WTC11 (cell line): ENCODE results near the gene ROBO1. TPM values are rescaled to one million over a fixed set of nuclear protein-coding genes. Genes with fewer than 3 reads are reported as not detected.

Experiments
- ATAC-seq: fragments of 200-7000 bp; cut with Tn5 transposase; 2 replicates; pipeline ENCODE4 v1.10.0; 2021; ENCODE audit warnings: mild to moderate bottlenecking, moderate library complexity
- CTCF ChIA-PET: fragments of 300-600 bp; sonication (Branson Sonifier 250); formaldehyde crosslinking; loops from one replicate; lab custom pipeline; 2021; ENCODE audit warnings: antibody characterized with exemption; lab: Charles Lee
- POLR2A ChIA-PET: fragments of 350-600 bp; sonication (Branson Sonifier 250); formaldehyde crosslinking; loops from one replicate; lab custom pipeline; 2021; ENCODE audit warnings: antibody characterized with exemption; lab: Charles Lee
- DNase-seq: peaks from one replicate; pipeline ENCODE4 v3.0.0; 2021; ENCODE audit warnings: low spot score
- H3K27ac Mint-ChIP-seq: 2 replicates; pipeline ENCODE4 v1.8.0; 2021; ENCODE audit warnings: mixed read lengths
- H3K27me3 Mint-ChIP-seq: 2 replicates; pipeline ENCODE4 v1.8.0; 2021; ENCODE audit warnings: low read depth, mild to moderate bottlenecking, moderate library complexity, mixed read lengths
- H3K36me3 Mint-ChIP-seq: 2 replicates; pipeline ENCODE4 v1.8.0; 2021; ENCODE audit warnings: mixed read lengths
- H3K4me1 Mint-ChIP-seq: 2 replicates; pipeline ENCODE4 v1.8.0; 2022; ENCODE audit warnings: mixed read lengths
- H3K4me3 Mint-ChIP-seq: 2 replicates; pipeline ENCODE4 v1.8.0; 2021; ENCODE audit warnings: mild to moderate bottlenecking, moderate library complexity, mixed read lengths
- H3K9me3 Mint-ChIP-seq: 2 replicates; pipeline ENCODE4 v1.8.0; 2021; ENCODE audit warnings: mixed read lengths
- ARID4B ChIP-seq: sonication (generic); formaldehyde crosslinking; IDR thresholded peaks from 2 replicates; pipeline ENCODE4 v1.8.0; 2023; ENCODE audit warnings: missing genetic modification reagents, mild to moderate bottlenecking, borderline replicate concordance
- CBFB ChIP-seq: sonication (generic); formaldehyde crosslinking; IDR thresholded peaks from 2 replicates; pipeline ENCODE4 v1.8.1; 2022; ENCODE audit warnings: mild to moderate bottlenecking, low read depth, missing genetic modification reagents
- CDX4 ChIP-seq: fragments of 250-450 bp; sonication (Bioruptor Pico); IDR thresholded peaks from 2 replicates; pipeline ENCODE4 v1.9.0; 2021; ENCODE audit warnings: moderate library complexity, mild to moderate bottlenecking, inconsistent platforms, borderline replicate concordance
- E2F4 ChIP-seq: sonication (generic); formaldehyde crosslinking; IDR thresholded peaks from 2 replicates; pipeline ENCODE4 v1.8.1; 2022; ENCODE audit warnings: low read depth, mild to moderate bottlenecking, moderate library complexity, missing genetic modification reagents, borderline replicate concordance
- GRHL2 ChIP-seq: fragments of 250-450 bp; sonication (Bioruptor Pico); IDR thresholded peaks from 2 replicates; pipeline ENCODE4 v1.8.0; 2022; ENCODE audit warnings: mild to moderate bottlenecking, moderate library complexity; ENCODE audit not compliant: insufficient replicate concordance, severe bottlenecking
- GTF2I ChIP-seq: fragments of 250-450 bp; sonication (Bioruptor Pico); conservative IDR thresholded peaks from 2 replicates; pipeline ENCODE4 v1.4.0; 2021; ENCODE audit warnings: mild to moderate bottlenecking
- IRF2 ChIP-seq: sonication (generic); formaldehyde crosslinking; IDR thresholded peaks from 2 replicates; pipeline ENCODE4 v1.8.0; 2022; ENCODE audit warnings: low read depth, missing genetic modification reagents, borderline replicate concordance
- KAT7 ChIP-seq: sonication (generic); formaldehyde crosslinking; IDR thresholded peaks from 2 replicates; pipeline ENCODE4 v1.8.1; 2023; ENCODE audit warnings: missing genetic modification reagents, mild to moderate bottlenecking, borderline replicate concordance
- NFE2L1 ChIP-seq: sonication (generic); formaldehyde crosslinking; IDR thresholded peaks from 2 replicates; pipeline ENCODE4 v1.8.1; 2023; ENCODE audit warnings: missing genetic modification reagents
- NR1H2 ChIP-seq: sonication (generic); formaldehyde crosslinking; IDR thresholded peaks from 2 replicates; pipeline ENCODE4 v1.9.0; 2021; ENCODE audit warnings: mild to moderate bottlenecking, moderate library complexity, missing genetic modification reagents
- total RNA-seq: library from RNA; stranded (reverse); gene quantifications from 3 replicates; pipeline ENCODE4 v1.2.3, GENCODE V29; 2021
- TF ChIP-seq, protein P1 (sequence below): sonication (generic); formaldehyde crosslinking; IDR thresholded peaks from 2 replicates; pipeline ENCODE4 v1.8.1; 2023; ENCODE audit warnings: mild to moderate bottlenecking, missing genetic modification reagents, borderline replicate concordance
- TF ChIP-seq, protein P2 (sequence below): sonication (generic); formaldehyde crosslinking; IDR thresholded peaks from 2 replicates; pipeline ENCODE4 v1.8.0; 2022; ENCODE audit warnings: mild to moderate bottlenecking, missing genetic modification reagents
- TF ChIP-seq, protein P3 (sequence below): fragments of 250-450 bp; sonication (Bioruptor Pico); IDR thresholded peaks from 2 replicates; pipeline ENCODE4 v1.9.0; 2021; ENCODE audit warnings: mild to moderate bottlenecking
- TF ChIP-seq, protein P4 (sequence below): sonication (generic); formaldehyde crosslinking; conservative IDR thresholded peaks from 2 replicates; pipeline ENCODE4 v1.8.1; 2022; ENCODE audit warnings: mild to moderate bottlenecking, missing genetic modification reagents

The ROBO1 gene
- total RNA-seq, 1 experiment from 2014 or later = 90.9 TPM

DNA sequence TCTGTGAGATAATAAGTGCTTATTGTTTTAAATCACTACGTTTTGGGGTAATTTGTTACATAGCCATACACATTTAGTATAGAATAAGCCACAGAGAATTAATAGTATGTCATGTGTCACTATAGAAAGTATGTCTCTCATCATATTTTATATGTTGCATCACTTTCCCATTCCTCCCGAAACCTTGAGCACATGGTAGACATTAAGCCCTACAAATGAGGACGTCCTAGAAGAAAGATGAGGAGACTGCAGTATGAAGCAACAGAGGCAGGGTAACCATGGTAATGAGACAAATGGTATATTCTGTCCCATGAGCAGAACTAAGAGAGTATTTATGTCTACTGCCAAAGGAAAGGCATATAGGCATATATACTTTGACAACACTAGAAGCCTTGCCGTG, 720.2 kb downstream of the ROBO1 start (continued):
- TF ChIP-seq, protein P1, sequence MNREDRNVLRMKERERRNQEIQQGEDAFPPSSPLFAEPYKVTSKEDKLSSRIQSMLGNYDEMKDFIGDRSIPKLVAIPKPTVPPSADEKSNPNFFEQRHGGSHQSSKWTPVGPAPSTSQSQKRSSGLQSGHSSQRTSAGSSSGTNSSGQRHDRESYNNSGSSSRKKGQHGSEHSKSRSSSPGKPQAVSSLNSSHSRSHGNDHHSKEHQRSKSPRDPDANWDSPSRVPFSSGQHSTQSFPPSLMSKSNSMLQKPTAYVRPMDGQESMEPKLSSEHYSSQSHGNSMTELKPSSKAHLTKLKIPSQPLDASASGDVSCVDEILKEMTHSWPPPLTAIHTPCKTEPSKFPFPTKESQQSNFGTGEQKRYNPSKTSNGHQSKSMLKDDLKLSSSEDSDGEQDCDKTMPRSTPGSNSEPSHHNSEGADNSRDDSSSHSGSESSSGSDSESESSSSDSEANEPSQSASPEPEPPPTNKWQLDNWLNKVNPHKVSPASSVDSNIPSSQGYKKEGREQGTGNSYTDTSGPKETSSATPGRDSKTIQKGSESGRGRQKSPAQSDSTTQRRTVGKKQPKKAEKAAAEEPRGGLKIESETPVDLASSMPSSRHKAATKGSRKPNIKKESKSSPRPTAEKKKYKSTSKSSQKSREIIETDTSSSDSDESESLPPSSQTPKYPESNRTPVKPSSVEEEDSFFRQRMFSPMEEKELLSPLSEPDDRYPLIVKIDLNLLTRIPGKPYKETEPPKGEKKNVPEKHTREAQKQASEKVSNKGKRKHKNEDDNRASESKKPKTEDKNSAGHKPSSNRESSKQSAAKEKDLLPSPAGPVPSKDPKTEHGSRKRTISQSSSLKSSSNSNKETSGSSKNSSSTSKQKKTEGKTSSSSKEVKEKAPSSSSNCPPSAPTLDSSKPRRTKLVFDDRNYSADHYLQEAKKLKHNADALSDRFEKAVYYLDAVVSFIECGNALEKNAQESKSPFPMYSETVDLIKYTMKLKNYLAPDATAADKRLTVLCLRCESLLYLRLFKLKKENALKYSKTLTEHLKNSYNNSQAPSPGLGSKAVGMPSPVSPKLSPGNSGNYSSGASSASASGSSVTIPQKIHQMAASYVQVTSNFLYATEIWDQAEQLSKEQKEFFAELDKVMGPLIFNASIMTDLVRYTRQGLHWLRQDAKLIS (CRISPR knock-in tag) = no peak
- TF ChIP-seq ARID4B (CRISPR knock-in tag) (no peak), GRHL2 (no peak), IRF2 (CRISPR knock-in tag) (no peak), E2F4 (CRISPR knock-in tag) (no peak), GTF2I (CRISPR knock-in tag) (no peak), CDX4 (CRISPR knock-in tag) (no peak), NR1H2 (CRISPR knock-in tag) (no peak)
- TF ChIP-seq, protein P2, sequence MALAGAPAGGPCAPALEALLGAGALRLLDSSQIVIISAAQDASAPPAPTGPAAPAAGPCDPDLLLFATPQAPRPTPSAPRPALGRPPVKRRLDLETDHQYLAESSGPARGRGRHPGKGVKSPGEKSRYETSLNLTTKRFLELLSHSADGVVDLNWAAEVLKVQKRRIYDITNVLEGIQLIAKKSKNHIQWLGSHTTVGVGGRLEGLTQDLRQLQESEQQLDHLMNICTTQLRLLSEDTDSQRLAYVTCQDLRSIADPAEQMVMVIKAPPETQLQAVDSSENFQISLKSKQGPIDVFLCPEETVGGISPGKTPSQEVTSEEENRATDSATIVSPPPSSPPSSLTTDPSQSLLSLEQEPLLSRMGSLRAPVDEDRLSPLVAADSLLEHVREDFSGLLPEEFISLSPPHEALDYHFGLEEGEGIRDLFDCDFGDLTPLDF (CRISPR knock-in tag) = no peak
- TF ChIP-seq, protein P3, sequence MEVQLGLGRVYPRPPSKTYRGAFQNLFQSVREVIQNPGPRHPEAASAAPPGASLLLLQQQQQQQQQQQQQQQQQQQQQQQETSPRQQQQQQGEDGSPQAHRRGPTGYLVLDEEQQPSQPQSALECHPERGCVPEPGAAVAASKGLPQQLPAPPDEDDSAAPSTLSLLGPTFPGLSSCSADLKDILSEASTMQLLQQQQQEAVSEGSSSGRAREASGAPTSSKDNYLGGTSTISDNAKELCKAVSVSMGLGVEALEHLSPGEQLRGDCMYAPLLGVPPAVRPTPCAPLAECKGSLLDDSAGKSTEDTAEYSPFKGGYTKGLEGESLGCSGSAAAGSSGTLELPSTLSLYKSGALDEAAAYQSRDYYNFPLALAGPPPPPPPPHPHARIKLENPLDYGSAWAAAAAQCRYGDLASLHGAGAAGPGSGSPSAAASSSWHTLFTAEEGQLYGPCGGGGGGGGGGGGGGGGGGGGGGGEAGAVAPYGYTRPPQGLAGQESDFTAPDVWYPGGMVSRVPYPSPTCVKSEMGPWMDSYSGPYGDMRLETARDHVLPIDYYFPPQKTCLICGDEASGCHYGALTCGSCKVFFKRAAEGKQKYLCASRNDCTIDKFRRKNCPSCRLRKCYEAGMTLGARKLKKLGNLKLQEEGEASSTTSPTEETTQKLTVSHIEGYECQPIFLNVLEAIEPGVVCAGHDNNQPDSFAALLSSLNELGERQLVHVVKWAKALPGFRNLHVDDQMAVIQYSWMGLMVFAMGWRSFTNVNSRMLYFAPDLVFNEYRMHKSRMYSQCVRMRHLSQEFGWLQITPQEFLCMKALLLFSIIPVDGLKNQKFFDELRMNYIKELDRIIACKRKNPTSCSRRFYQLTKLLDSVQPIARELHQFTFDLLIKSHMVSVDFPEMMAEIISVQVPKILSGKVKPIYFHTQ = no peak

DNA sequence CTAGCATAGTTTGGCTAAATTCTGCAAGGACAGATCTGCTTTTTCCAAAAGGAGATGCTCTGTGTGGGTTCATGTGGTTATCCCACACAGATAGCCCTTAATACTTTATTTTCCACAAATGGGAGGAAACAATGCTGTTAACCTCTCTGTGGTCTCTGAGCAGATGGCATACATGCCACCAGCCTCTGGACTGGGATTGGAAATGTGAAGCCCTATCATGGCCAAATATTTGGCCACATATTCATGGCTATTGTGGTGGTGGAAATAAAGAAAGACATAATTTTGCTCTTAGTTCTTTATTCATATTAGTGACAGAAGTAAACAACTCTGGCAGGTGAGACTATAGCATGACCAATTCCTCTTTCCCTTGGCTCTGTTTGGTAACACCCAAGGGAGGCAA, 726.2 kb downstream of the ROBO1 start:
- ChIA-PET CTCF (no interaction called here), POLR2A (no interaction called here)
- H3K4me3 Mint-ChIP-seq = no peak overlapping the region
- no peaks in the 10 kb centered on the region for H3K36me3 Mint-ChIP-seq
- ATAC-seq (no peak), DNase-seq (no peak)
- peaks cover 6% of the 10 kb centered on the region for H3K9me3 Mint-ChIP-seq
- H3K4me1 Mint-ChIP-seq = peaks cover 3% of the 10 kb centered on the region; the same call in 1 of the 2 replicates
- no peak for TF ChIP-seq CBFB
- TF ChIP-seq, protein P4, sequence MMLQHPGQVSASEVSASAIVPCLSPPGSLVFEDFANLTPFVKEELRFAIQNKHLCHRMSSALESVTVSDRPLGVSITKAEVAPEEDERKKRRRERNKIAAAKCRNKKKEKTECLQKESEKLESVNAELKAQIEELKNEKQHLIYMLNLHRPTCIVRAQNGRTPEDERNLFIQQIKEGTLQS (CRISPR knock-in tag) = no peak
- no peak for TF ChIP-seq NFE2L1 (CRISPR knock-in tag)
- TF ChIP-seq KAT7 (CRISPR knock-in tag) = no peak
- no peak overlapping the region for H3K27ac Mint-ChIP-seq
- H3K27me3 Mint-ChIP-seq = no peaks in the 10 kb centered on the region
